ENCODE results near the gene DPH1.

DPH1 gene

GRCh38 chr17:2044263-2044894, 14.4 kb downstream of the DPH1 start:
- DNase-seq (ENCODE audit: insufficient read length) (no peak), FAIRE-seq (no peak)
- TF ChIP-seq TAF1 (IDR thresholded peaks at IDR 0.05; ENCODE audit: borderline replicate concordance, low read depth, low read length) (no peak), POLR2AphosphoS5 (IDR thresholded peaks at IDR 0.05; ENCODE audit: low read depth, low read length) (no peak), POLR2A (IDR thresholded peaks at IDR 0.05; ENCODE audit: low read depth, low read length) (no peak)

GRCh38 chr17:2047590-2047989, 17.6 kb downstream of the DPH1 start:
- FAIRE-seq (no peak), DNase-seq (ENCODE audit: insufficient read length) (no peak)
- TF ChIP-seq TAF1 (IDR thresholded peaks at IDR 0.05; ENCODE audit: borderline replicate concordance, low read depth, low read length) (no peak), POLR2AphosphoS5 (IDR thresholded peaks at IDR 0.05; ENCODE audit: low read depth, low read length) (no peak), POLR2A (IDR thresholded peaks at IDR 0.05; ENCODE audit: low read depth, low read length) (no peak)

DNA sequence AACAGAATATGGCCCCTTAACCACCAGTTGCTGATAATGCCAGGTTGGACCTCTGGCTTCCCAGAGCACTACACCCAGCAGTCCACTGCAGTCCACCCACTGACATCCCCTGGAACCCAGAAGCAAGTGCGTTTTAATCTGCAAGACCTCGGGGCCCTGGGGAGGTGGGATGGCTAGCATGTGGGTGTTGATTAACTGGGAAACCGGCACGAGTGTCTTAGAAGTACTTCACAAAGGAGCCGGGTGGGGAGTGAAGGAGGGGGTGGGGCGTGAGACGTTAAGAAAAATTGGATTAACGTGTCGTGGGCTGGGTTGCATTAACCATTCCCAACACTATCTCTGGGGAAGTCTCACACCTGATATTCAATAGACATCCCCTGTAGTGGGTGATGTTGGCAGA, 18.9 kb downstream of the DPH1 start:
- FAIRE-seq (no peak), DNase-seq (ENCODE audit: insufficient read length) (no peak)

DNA sequence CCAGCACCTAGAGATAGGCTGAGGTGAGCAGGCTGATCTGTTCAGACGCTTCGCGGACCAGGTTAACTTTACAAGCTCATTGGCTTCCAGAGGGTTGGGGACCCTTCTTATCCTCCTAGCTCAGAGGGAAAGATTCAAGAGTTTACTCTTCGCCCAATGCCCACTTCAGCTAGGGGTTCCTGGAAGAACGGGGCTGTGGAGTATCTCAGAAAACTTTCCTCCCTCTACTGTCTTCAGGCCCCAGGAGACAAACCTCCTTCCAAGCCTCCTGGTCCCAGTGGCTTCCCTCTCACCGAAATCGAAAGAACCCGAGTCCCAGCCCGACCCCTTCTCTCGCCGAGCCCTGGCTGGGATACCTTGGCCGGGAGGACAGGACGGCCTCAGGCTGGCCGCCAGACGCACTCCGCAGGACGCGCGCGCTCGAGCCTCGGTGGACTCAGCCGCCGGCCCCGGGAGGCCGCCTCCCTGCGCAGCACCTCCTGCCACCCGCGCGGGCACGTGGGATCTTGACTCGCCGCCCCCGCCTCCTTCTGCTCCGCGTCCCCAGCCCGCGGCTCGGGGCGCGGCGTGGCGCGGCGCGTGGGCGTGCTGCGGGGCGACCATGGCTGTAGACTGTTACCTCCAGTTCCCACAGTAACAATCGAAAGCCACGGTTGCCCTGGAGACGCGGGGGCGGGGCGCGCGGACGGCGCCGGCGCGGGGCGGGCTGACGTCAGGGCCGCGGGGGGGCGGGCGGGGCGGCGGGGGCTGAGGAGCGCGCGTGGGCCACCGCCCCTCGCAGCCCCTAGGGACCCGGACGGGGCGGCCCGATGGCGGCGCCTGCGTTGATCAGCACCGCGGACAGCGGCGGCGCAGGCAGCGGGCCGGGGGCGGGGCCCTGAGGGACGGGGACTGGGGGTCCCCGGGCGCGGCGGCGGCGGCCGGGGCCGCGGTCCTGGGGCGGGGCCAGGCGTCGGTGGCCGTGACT, 19.7 kb downstream of the DPH1 start:
- peak; percentile 76 for DNase-seq (ENCODE audit: insufficient read length)
- TF ChIP-seq POLR2AphosphoS5 (IDR thresholded peaks at IDR 0.05; ENCODE audit: low read depth, low read length) (no peak), POLR2A (IDR thresholded peaks at IDR 0.05; ENCODE audit: low read depth, low read length) (no peak), TAF1 (IDR thresholded peaks at IDR 0.05; ENCODE audit: borderline replicate concordance, low read depth, low read length) (no peak)
- peak; percentile 94 for FAIRE-seq

More for the DNA sequence above, 18.9 kb downstream of the DPH1 start:
- TF ChIP-seq POLR2AphosphoS5 (IDR thresholded peaks at IDR 0.05; ENCODE audit: low read depth, low read length) (no peak), TAF1 (IDR thresholded peaks at IDR 0.05; ENCODE audit: borderline replicate concordance, low read depth, low read length) (no peak), POLR2A (IDR thresholded peaks at IDR 0.05; ENCODE audit: low read depth, low read length) (no peak)

GRCh38 chr17:2050300-2051060, 20.5 kb downstream of the DPH1 start:
- DNase-seq (ENCODE audit: insufficient read length) (no peak), FAIRE-seq (peak; percentile 82)
- TF ChIP-seq TAF1 (IDR thresholded peaks at IDR 0.05; ENCODE audit: borderline replicate concordance, low read depth, low read length), result no peak

DNA sequence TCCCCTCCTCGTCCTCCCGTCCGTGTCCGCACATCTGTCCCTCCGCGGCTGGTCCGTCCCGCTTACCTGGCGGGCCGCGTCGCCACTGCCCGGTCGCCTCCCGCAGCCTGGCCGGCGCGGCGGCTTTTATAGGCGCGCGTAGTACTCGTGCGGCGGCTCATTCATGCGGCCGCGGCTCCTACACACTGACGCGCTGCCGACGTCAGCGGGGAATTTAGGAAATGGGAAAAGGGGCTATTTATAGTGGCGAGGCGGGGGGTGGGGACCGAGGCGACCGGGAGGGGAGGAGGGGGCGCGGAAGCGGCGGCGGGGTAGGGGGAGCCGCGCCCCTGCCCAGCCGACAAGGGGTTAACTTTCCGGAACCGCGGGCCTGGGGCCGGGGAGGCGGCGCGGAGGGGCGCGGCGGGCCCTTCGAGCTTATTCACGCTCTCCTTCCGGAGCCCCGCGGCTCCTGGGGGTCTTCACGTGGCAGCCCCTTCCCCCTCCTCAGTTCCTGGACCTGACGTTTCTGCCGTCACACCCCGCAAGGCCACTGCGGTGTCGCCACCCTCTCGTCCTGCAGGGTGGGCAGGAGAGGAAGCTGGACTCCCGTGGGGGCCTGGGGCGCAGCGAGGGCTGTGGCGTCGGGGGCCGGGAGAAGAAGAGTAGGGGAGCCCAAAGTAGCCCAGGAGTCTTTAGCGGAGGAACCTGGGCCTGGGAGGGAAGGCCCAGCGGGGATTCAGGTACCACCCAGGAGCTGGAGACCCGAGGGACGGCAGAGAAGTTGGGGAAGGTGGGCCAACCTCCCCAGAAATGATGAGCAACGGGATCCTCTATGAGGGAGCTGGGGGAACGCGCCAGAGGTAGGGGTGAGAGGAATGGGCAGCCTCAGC, 21.3 kb downstream of the DPH1 start:
- TF ChIP-seq POLR2AphosphoS5 (IDR thresholded peaks at IDR 0.05; ENCODE audit: low read depth, low read length) (no peak), TAF1 (IDR thresholded peaks at IDR 0.05; ENCODE audit: borderline replicate concordance, low read depth, low read length) (no peak), POLR2A (IDR thresholded peaks at IDR 0.05; ENCODE audit: low read depth, low read length) (no peak)
- no peak for FAIRE-seq
- no peak for DNase-seq (ENCODE audit: insufficient read length)

- FAIRE-seq (no peak), DNase-seq (ENCODE audit: insufficient read length) (no peak)
- TF ChIP-seq TAF1 (IDR thresholded peaks at IDR 0.05; ENCODE audit: borderline replicate concordance, low read depth, low read length), result no peak
- no peak for TF ChIP-seq POLR2A (IDR thresholded peaks at IDR 0.05; ENCODE audit: low read depth, low read length)
- TF ChIP-seq POLR2AphosphoS5 (IDR thresholded peaks at IDR 0.05; ENCODE audit: low read depth, low read length), result no peak
These were observed 22.1 kb downstream of the DPH1 start for GRCh38 chr17:2051933-2052559.

GRCh38 chr17:2053380-2054261, 23.7 kb downstream of the DPH1 start:
- peak; percentile 91 for FAIRE-seq
- TF ChIP-seq POLR2AphosphoS5 (IDR thresholded peaks at IDR 0.05; ENCODE audit: low read depth, low read length) (no peak), POLR2A (IDR thresholded peaks at IDR 0.05; ENCODE audit: low read depth, low read length) (no peak), TAF1 (IDR thresholded peaks at IDR 0.05; ENCODE audit: borderline replicate concordance, low read depth, low read length) (no peak)

DNA sequence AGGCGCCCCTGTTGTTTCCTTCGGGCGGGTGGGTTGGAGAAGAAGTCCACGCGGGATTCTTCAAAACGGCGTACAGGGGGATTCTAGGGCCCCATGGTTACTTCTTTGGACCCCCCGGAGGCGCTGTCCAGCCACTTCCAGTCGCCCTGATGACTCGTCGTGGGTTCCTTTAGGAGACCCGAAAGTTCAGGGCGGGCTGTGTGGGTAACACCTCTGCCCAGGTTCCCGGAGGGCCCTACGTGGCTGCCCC, 24.2 kb downstream of the DPH1 start:
- TF ChIP-seq POLR2AphosphoS5 (IDR thresholded peaks at IDR 0.05; ENCODE audit: low read depth, low read length) (no peak), TAF1 (IDR thresholded peaks at IDR 0.05; ENCODE audit: borderline replicate concordance, low read depth, low read length) (no peak), POLR2A (IDR thresholded peaks at IDR 0.05; ENCODE audit: low read depth, low read length) (no peak)
- DNase-seq (ENCODE audit: insufficient read length), result no peak
- no peak for FAIRE-seq

More at GRCh38 chr17:2053380-2054261, 23.7 kb downstream of the DPH1 start:
- no peak for DNase-seq (ENCODE audit: insufficient read length)

All from GM12892 (cell line).